HG02610 (cell line): Measurements from ENCODE around the gene SYT1.

Source experiments
- ATAC-seq: cut with Tn5 transposase; IDR thresholded peaks from one replicate; pipeline ENCODE4 v1.9.1; 2021; ENCODE audit warnings: mild to moderate bottlenecking, moderate library complexity; ENCODE audit not compliant: unreplicated experiment

SYT1 gene

GRCh38 chr12:78888568-78888967, 24.0 kb downstream of the SYT1 start:
- peak; percentile 86 for ATAC-seq

DNA sequence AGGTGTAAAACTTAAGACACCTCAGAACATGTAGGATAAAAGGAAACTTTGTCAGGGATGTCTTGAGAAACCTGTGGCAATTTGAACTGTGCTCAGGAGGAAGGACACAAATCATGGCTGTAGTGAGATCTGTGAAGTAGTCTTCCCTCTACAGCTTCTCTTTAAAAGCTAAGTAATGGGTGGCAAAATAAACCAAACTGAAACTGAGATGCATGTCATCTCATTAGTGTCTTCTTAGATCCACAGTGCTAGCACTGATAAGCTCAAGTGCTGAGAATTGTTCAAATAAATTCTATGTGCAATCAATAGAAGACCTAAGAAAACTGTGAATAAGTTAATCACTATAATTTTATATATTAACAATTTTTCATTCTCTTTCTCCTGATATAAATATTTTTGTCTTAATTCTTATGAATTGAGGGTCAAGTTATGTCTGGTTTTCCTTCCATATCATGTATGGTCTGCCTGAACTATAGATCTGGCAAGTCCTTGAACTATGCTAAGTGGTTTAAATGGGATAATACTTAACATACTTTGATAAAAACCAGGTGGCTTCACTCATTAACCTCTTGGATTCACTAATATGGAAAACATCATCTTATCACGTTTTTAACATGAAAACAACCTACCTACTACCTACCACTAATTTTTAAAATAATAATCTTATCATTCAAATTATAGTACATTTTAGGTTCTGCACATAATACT, 27.2 kb downstream of the SYT1 start:
- ATAC-seq: no peak

GRCh38 chr12:78898416-78898815, 33.8 kb downstream of the SYT1 start:
- no peak for ATAC-seq

DNA sequence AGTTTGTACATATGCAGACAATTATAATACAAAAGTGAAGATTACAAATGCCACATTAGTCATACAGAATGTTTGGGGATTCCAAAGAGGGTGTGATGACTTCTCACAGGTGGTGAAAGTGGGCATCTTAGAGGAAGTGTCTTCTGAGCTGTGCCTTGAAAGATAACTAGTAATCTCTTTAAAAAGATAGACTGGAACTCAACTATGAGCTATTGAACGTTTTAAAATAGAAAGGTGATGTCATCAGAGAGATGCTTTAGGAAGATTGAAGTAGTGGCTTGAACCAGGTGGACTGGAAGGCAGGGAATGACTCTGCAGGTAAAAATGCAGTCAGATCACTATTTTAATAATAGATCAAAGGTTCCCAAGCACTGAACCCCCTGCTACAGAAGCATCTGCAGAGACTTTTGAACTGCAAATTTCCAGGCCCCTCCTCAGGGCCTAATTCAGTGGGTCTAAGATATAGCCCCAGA, 50.3 kb downstream of the SYT1 start:
- no peak for ATAC-seq

- no peak for ATAC-seq
Measured at GRCh38 chr12:78916845-78917480, 52.4 kb downstream of the SYT1 start.

DNA sequence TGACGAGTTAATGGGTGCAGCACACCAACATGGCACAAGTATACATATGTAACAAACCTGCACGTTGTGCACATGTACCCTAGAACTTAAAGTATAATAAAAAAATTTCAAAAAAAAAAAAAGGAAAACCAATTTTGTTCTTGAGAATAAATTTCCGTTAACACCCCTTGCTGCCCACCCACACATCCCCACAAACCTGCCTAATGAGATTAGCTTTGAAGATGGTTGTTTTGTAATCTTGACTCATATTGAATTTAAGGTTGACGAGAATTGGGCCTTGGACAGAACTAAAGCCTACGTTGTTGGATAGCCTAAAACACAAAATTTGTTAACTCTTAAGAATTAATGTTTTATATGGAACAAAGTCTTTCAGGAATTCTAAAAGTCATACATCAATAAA, 52.9 kb downstream of the SYT1 start:
- ATAC-seq: no peak

GRCh38 chr12:78918268-78918667, 53.7 kb downstream of the SYT1 start:
- no peak for ATAC-seq

- ATAC-seq: no peak
Measured at GRCh38 chr12:78928200-78929074, 63.9 kb downstream of the SYT1 start.

- no peak for ATAC-seq
Measured at GRCh38 chr12:78929075-78929418, 64.5 kb downstream of the SYT1 start.

DNA sequence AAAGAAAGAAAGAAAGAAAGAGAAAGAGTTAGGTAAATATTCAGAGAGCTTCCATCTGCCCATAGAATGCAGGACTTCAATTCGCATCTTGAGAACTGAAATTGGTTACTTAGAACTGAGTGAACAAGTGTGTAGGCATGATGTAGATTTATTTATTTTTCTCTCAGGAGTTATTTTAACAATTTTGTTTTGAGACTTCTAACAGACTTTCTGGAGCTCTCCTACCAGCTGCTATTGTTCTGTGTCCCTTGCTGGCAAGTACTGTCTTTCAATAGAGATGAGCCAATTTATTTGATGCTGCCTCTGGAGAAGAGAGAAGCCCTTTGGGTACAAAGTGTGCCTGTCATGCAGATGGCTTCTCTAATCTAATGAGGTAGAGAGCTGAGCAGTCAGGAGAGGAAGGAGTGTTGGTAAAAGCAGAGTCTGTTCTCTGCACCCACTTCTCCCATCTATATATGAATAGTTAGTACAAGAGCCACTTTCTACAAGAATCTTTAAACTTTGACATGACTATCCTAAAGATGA, 67.0 kb downstream of the SYT1 start:
- no peak for ATAC-seq

- ATAC-seq: no peak
Measured at GRCh38 chr12:78933014-78933413, 68.4 kb downstream of the SYT1 start.

DNA sequence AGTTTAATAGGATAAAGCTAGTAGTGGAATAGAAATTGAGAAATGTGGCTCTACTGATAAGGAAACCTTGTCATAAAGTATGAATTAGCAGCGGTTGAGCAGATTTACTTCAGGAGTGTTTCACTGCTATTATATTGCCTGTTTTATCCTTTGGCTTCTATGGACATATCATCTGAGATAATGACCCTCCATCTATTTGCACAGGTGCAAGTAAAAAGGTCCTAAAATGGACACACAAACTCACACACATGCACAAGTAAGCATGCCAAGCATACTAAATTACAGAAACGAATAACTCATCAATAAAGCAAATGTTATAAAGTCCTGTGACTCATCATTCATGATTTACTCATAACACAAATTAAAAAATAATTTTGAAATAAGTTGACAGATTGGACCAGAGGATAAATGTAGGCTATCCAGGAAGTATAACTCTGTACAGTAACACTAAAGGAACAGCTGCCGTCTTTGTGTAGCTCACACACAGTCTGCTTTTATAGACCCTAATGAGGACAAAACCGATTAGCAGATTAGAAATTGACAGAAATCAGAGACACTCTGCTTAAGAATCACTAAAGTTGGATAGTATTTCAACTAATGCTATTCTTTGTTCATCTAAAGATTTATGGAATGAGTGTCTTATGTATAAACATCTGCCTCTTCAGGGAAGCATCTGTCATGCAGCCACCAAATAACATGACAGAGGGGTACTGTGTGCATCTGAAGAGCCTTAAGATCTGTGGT, 73.9 kb downstream of the SYT1 start:
- ATAC-seq: no peak

DNA sequence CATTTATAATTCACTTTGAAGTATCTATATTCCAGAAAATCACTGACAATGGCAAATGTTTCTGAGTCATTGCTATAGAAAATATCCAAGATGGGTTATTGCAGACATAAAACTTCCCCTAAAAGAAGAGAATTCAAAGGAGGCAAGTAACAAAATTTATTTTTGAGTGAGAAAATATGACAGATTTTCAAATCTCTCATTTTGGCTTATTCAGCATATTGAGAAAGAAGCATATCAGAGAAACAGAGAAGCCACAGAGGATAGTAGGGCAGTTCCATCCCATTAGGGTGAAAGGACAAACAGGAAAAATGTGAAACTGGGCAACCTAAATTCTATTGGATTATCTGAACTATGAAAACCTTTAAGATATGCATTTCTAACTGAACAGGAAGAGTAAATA, 85.0 kb downstream of the SYT1 start:
- no peak for ATAC-seq

DNA sequence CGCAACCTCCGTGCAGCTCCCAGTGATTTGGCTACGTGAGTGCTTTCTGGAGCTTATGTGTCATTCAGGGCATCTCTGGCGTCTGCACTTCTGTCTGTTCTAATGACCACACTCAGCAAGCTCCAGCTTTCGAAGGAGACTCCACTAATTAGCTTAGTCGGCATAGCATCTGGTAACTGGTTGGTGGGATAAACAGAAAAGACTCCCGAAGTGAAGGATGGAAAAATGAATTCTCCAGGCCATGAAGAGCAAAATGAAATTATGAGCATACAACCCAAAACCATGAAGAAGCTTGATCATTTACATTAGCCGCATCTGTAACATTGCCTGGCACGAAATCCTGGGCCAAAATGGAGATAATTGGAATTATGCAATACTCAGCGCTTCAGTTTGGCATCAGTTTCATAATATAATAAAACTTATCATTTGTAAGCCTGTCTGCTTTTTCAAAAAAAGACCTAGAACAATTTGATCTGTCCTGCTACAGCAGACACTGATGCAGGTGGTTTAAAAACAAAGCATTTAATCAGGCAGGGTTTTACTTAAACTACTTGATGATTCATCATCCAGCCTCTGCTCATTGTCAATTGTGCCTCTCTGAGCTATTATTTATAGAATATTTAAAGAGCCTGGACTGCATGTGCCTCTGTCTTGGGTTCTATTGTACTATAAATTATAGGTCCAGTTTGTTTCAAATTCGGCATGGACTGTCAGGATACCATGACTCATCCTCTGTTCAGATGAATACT, 87.4 kb downstream of the SYT1 start:
- no peak for ATAC-seq

GRCh38 chr12:78952552-78952929, 88.0 kb downstream of the SYT1 start:
- no peak for ATAC-seq

GRCh38 chr12:78958941-78959340, 94.4 kb downstream of the SYT1 start:
- no peak for ATAC-seq

GRCh38 chr12:78959556-78959955, 95.0 kb downstream of the SYT1 start:
- no peak for ATAC-seq

GRCh38 chr12:78961171-78961570, 96.6 kb downstream of the SYT1 start:
- ATAC-seq: no peak

DNA sequence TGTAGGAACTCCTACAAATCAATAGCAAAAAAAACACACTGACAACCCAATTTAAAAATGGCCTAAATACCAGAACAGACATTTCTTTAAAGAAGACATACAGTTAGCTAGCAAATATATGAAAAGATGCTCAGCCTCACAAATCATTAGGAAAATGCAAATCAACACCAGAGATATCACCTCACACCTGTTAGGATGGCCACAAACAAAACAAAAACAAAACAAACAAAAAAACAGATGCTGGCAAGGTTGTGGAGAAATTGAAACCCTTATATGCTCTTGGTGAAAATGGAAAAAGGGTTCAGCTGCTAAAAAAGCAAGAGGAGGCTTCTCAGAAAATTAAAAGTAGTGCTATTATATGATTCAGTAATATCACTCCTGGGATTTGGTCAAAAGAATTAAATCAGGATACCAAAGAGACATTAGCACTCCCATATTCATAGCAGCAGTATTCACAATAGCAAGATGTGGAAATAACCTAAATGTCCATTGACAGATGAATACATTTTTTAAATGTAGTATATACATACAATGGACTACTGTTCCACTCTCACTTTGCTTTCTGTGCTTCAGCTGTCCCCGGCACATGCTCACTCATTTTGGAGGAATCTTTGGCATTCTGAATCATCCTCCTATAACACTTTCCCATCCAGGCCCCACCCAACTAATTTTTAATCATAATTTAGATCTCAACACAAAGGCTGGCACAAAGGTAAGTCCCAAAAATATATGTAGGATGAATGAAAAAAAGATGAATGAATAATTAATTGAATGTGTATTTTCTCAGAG, 99.1 kb downstream of the SYT1 start:
- ATAC-seq: no peak
